ENCODE results near the gene OR1Q1. TPM values are rescaled to one million over a fixed set of nuclear protein-coding genes. Genes with fewer than 3 reads are reported as not detected.

The OR1Q1 gene
- not detected in 5 replicates for total RNA-seq (2022; extraction: Qiagen RNA extraction; ENCODE audit: low read depth)

GRCh38 chr9:122614362-122614761 lies at the start of gene OR1Q1:
Gene OR1Q1 (plus strand): TSS chr9:122614738. CDS start chr9:122614738, 0 bp downstream.

GRCh38 chr9:122583284-122583683 lies 31.3 kb upstream of the OR1Q1 start, which contains the start of gene OR1L8:
Gene OR1L8 (minus strand): TSS chr9:122583384. CDS start chr9:122568477, 14,907 bp downstream.

GRCh38 chr9:122657527-122657926 lies 43.0 kb downstream of the OR1Q1 start, which contains the start of gene OR1B1:
Gene OR1B1 (minus strand): TSS chr9:122657627.

GRCh38 chr9:122661416-122661815 lies 46.9 kb downstream of the OR1Q1 start, which contains the start of gene OR1L1:
Gene OR1L1 (plus strand): TSS chr9:122661716. CDS start chr9:122661716, 0 bp downstream.

Other genes starting within 250 kb of the OR1Q1 start
- 0.96 to 1.5 TPM (median 1.3 TPM) in 5 replicates for gene PTGS1, start 243.7 kb upstream of the OR1Q1 start, total RNA-seq (2022; extraction: Qiagen RNA extraction; ENCODE audit: low read depth)
- not detected in 5 replicates for gene OR1J1, start 136.8 kb upstream of the OR1Q1 start, total RNA-seq (2022; extraction: Qiagen RNA extraction; ENCODE audit: low read depth)
- gene OR1J2, start 103.9 kb upstream of the OR1Q1 start, total RNA-seq (2022; extraction: Qiagen RNA extraction; ENCODE audit: low read depth) = not detected in 5 replicates
- not detected in 5 replicates for gene OR1J4, start 95.6 kb upstream of the OR1Q1 start, total RNA-seq (2022; extraction: Qiagen RNA extraction; ENCODE audit: low read depth)
- not detected in 5 replicates for gene OR1N1, start 87.4 kb upstream of the OR1Q1 start, total RNA-seq (2022; extraction: Qiagen RNA extraction; ENCODE audit: low read depth)
- not detected in 5 replicates for gene OR1N2, start 61.6 kb upstream of the OR1Q1 start, total RNA-seq (2022; extraction: Qiagen RNA extraction; ENCODE audit: low read depth)
- gene OR1L8, start 31.4 kb upstream of the OR1Q1 start, total RNA-seq (2022; extraction: Qiagen RNA extraction; ENCODE audit: low read depth) = not detected in 5 replicates
- gene OR1B1, start 42.9 kb downstream of the OR1Q1 start, total RNA-seq (2022; extraction: Qiagen RNA extraction; ENCODE audit: low read depth) = not detected in 5 replicates
- gene OR1L1, start 47.0 kb downstream of the OR1Q1 start, total RNA-seq (2022; extraction: Qiagen RNA extraction; ENCODE audit: low read depth) = not detected in 5 replicates
- not detected in 5 replicates for gene OR1L3, start 60.4 kb downstream of the OR1Q1 start, total RNA-seq (2022; extraction: Qiagen RNA extraction; ENCODE audit: low read depth)
- gene OR1L4, start 109.3 kb downstream of the OR1Q1 start, total RNA-seq (2022; extraction: Qiagen RNA extraction; ENCODE audit: low read depth) = not detected in 5 replicates
- not detected in 5 replicates for gene OR1L6, start 127.6 kb downstream of the OR1Q1 start, total RNA-seq (2022; extraction: Qiagen RNA extraction; ENCODE audit: low read depth)
- not detected in 5 replicates for gene OR5C1, start 174.2 kb downstream of the OR1Q1 start, total RNA-seq (2022; extraction: Qiagen RNA extraction; ENCODE audit: low read depth)
- not detected in 5 replicates for gene OR1K1, start 185.4 kb downstream of the OR1Q1 start, total RNA-seq (2022; extraction: Qiagen RNA extraction; ENCODE audit: low read depth)
- 16.0 to 18.5 TPM (median 17.7 TPM) in 5 replicates for gene PDCL, start 213.8 kb downstream of the OR1Q1 start, total RNA-seq (2022; extraction: Qiagen RNA extraction; ENCODE audit: low read depth)

Data from A549 treated with RU486 at 1 μM for 4 hours (cell line).